Stimulated activated CD8-positive, alpha-beta memory T cell treated with anti-CD3 and anti-CD28 coated beads, Interleukin-12 subunit alpha, Interleukin-12 subunit beta, amount 100 ng/mL, for 24 hours (primary cell): ENCODE results near the gene MRPS27.
"Not testable (repeated sequence)": the region's sequence is repeated elsewhere in the genome, so short reads cannot be mapped to it uniquely, and the experiment has no call there.

Experiments used
- DNase-seq: peaks from one replicate; pipeline ENCODE4 v3.0.0-alpha.2; 2020; ENCODE audit errors: extremely low read depth

MRPS27 gene

GRCh38 chr5:72325566-72326305, 5.7 kb upstream of the MRPS27 start:
- DNase-seq = no peak

- DNase-seq = no peak
Measured at GRCh38 chr5:72324189-72324825, 4.3 kb upstream of the MRPS27 start.

GRCh38 chr5:72319435-72319975, 535 bp downstream of the MRPS27 start:
- DNase-seq = not testable (repeated sequence)

- DNase-seq = no peak
Measured at GRCh38 chr5:72314571-72315172, 5.4 kb downstream of the MRPS27 start.

- DNase-seq = no peak
Measured at GRCh38 chr5:72313141-72313540, 6.9 kb downstream of the MRPS27 start.

GRCh38 chr5:72308853-72309191, 11.2 kb downstream of the MRPS27 start:
- DNase-seq = no peak

- DNase-seq = peak; percentile 92
Measured at GRCh38 chr5:72307968-72308852, 11.8 kb downstream of the MRPS27 start.

- DNase-seq = no peak
Measured at GRCh38 chr5:72307573-72307967, 12.5 kb downstream of the MRPS27 start.

GRCh38 chr5:72305194-72306142, 14.6 kb downstream of the MRPS27 start:
- no peak for DNase-seq

GRCh38 chr5:72302171-72302570, 17.9 kb downstream of the MRPS27 start:
- DNase-seq = no peak

GRCh38 chr5:72301557-72301956, 18.5 kb downstream of the MRPS27 start:
- DNase-seq = no peak

- DNase-seq = no peak
Measured at GRCh38 chr5:72300590-72301339, 19.3 kb downstream of the MRPS27 start.

GRCh38 chr5:72298711-72299110, 21.3 kb downstream of the MRPS27 start:
- no peak for DNase-seq

- DNase-seq = not testable (repeated sequence)
Measured at GRCh38 chr5:72298136-72298535, 21.9 kb downstream of the MRPS27 start.

GRCh38 chr5:72296256-72296655, 23.8 kb downstream of the MRPS27 start:
- no peak for DNase-seq

GRCh38 chr5:72295539-72295938, 24.5 kb downstream of the MRPS27 start:
- no peak for DNase-seq

GRCh38 chr5:72294473-72294872, 25.6 kb downstream of the MRPS27 start:
- DNase-seq = no peak

GRCh38 chr5:72293495-72294055, 26.5 kb downstream of the MRPS27 start:
- no peak for DNase-seq

- DNase-seq = no peak
Measured at GRCh38 chr5:72292411-72292810, 27.6 kb downstream of the MRPS27 start.

- DNase-seq = no peak
Measured at GRCh38 chr5:72291601-72292000, 28.4 kb downstream of the MRPS27 start.
